ENCODE measurements around the gene IGFBP7. TPM values are rescaled to one million over a fixed set of nuclear protein-coding genes. Genes with fewer than 3 reads are reported as not detected.
"Not testable (repeated sequence)": the region's sequence is repeated elsewhere in the genome, so short reads cannot be mapped to it uniquely, and the experiment has no call there.

Gene IGFBP7
- total and polyA plus RNA-seq, 4 donors: 60.5 to 216 (median 205) TPM

DNA sequence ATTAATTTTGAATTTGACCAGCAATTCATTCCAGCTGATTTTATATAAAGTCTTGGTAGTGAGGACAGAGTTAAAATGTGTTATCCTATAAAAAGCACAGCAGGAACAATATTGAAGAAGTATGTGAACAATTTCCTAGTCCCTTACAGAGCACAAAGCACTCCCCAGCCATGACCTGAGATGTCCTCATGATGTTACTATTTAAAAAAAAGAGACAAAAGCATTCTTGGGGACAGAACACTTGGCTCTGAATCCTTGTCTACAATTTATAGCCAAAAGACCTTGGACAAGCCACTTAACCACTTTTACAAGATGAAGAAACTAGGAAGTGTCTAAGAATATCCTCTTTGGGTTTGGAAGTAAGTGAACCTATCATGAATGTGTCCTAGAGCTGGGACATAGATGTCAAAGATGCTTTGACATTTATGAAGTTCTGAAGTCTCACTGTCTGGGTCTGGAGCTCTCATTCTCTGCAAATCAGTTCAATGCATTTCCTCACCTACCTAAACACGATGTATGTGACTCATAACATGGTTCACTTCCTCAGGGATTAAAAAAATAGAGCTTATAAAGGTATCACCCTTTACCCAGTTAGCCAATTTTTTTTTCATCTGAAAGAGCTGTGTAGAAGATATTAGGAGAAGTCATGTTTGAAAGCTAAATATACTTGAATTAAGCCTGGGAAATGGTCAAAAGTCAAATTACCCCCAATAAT lies 61.4 kb downstream of the IGFBP7 start:
- no peak for TF ChIP-seq EGR1 (IDR thresholded peaks at IDR 0.05; ENCODE audit: low read depth in 2 of 2)
- TF ChIP-seq ATF3 (IDR thresholded peaks at IDR 0.05): no peak
- no peak for TF ChIP-seq FOXA2 (IDR thresholded peaks at IDR 0.05)
- TF ChIP-seq HNF4A (conservative IDR thresholded peaks at IDR 0.05): no peak
- TF ChIP-seq REST (IDR thresholded peaks at IDR 0.05): no peak
- no peak for TF ChIP-seq SP1 (IDR thresholded peaks at IDR 0.05)
- TF ChIP-seq NR2F2 (IDR thresholded peaks at IDR 0.05): no peak
- TF ChIP-seq YY1 (IDR thresholded peaks at IDR 0.05): no peak
- no peaks in the 10 kb centered on the region for H3K4me1 ChIP-seq (ENCODE audit: control insufficient read depth in 4 of 4, insufficient read depth in 4 of 4, low read length in 3 of 4)
- no peaks in the 10 kb centered on the region for H3K27me3 ChIP-seq (ENCODE audit: control insufficient read depth in 4 of 4, insufficient read depth in 4 of 4, low read length in 3 of 4)
- no peak overlapping the region for H3K4me3 ChIP-seq (ENCODE audit: low read depth in 1 of 3, low read length in 3 of 3)
- H3K9me3 ChIP-seq (ENCODE audit: control insufficient read depth in 4 of 4, low read length in 3 of 4): no peaks in the 10 kb centered on the region
- no peak overlapping the region for H3K27ac ChIP-seq (ENCODE audit: low read depth in 1 of 2, low read length in 2 of 2)
- no peak overlapping the region for H3K9ac ChIP-seq (ENCODE audit: low read depth in 1 of 2, low read length in 2 of 2)
- DNase-seq (ENCODE audit: low spot score): no peak
- no peaks in the 10 kb centered on the region for H3K36me3 ChIP-seq (ENCODE audit: control insufficient read depth in 4 of 4, insufficient read depth in 3 of 4, low read depth in 1 of 4, low read length in 3 of 4)
- 30% methylated on average over 1 of the region's 1 CpG for WGBS

DNA sequence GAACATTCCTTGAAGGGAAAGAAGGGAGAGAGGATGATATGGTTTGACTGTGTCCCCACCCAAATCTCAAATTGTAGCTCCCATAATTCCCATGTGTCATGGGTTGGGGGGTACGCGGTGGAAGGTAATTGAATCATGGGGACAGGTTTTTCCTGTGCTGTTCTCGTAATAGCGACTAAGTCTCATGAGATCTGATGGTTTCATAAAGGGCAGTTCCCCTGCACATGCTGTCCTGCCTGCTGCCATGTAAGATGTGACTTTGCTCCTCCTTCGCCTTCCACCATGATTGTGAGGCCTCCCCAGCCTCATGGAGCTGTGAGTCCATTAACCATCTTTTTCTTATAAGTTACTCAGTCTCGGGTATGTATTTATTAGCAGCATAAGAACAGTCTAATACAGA lies 63.1 kb downstream of the IGFBP7 start:
- not testable (repeated sequence) for H3K9me3 ChIP-seq (ENCODE audit: control insufficient read depth in 4 of 4, low read length in 3 of 4); DNase-seq (ENCODE audit: low spot score); H3K27me3 ChIP-seq (ENCODE audit: control insufficient read depth in 4 of 4, insufficient read depth in 4 of 4, low read length in 3 of 4); H3K4me1 ChIP-seq (ENCODE audit: control insufficient read depth in 4 of 4, insufficient read depth in 4 of 4, low read length in 3 of 4); H3K9ac ChIP-seq (ENCODE audit: low read depth in 1 of 2, low read length in 2 of 2); H3K27ac ChIP-seq (ENCODE audit: low read depth in 1 of 2, low read length in 2 of 2); H3K36me3 ChIP-seq (ENCODE audit: control insufficient read depth in 4 of 4, insufficient read depth in 3 of 4, low read depth in 1 of 4, low read length in 3 of 4); H3K4me3 ChIP-seq (ENCODE audit: low read depth in 1 of 3, low read length in 3 of 3)
- WGBS: 93% methylated on average over 6 of the region's 6 CpGs

DNA sequence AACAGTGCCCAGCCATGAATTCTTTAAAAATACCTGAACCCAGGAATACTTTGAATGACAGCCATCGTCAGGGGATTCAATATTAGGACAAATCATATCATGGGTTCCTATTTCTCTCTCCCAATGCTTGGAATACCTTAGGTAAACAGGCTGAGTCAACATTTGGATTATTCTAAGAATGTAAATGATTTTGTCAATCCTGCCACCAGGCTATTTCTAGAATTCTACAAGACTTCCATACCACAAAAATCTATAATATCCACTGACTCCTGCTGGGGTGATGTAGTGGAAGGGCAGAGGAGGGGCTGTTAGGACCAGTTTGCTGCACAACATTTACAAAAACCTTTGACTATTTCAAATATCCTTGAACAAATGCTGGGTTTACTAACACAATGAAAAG lies 65.2 kb downstream of the IGFBP7 start:
- no peaks in the 10 kb centered on the region for H3K27me3 ChIP-seq (ENCODE audit: control insufficient read depth in 4 of 4, insufficient read depth in 4 of 4, low read length in 3 of 4)
- H3K4me1 ChIP-seq (ENCODE audit: control insufficient read depth in 4 of 4, insufficient read depth in 4 of 4, low read length in 3 of 4): no peaks in the 10 kb centered on the region
- H3K36me3 ChIP-seq (ENCODE audit: control insufficient read depth in 4 of 4, insufficient read depth in 3 of 4, low read depth in 1 of 4, low read length in 3 of 4): no peaks in the 10 kb centered on the region
- no peak for TF ChIP-seq JUND (IDR thresholded peaks at IDR 0.05)
- TF ChIP-seq ATF3 (IDR thresholded peaks at IDR 0.05): no peak
- TF ChIP-seq, protein P1, sequence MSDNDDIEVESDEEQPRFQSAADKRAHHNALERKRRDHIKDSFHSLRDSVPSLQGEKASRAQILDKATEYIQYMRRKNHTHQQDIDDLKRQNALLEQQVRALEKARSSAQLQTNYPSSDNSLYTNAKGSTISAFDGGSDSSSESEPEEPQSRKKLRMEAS (IDR thresholded peaks at IDR 0.05): no peak
- TF ChIP-seq CTCF (IDR thresholded peaks at IDR 0.05; ENCODE audit: low read depth, low read length, missing input control): no peak
- TF ChIP-seq HNF4A (conservative IDR thresholded peaks at IDR 0.05): no peak
- no peak for TF ChIP-seq RAD21 (IDR thresholded peaks at IDR 0.05)
- no peak for TF ChIP-seq HNF4G (IDR thresholded peaks at IDR 0.05)
- TF ChIP-seq NR2F2 (IDR thresholded peaks at IDR 0.05): no peak
- H3K4me3 ChIP-seq (ENCODE audit: low read depth in 1 of 3, low read length in 3 of 3): no peak overlapping the region
- WGBS: 87% methylated on average over 1 of the region's 1 CpG
- no peak overlapping the region for H3K9ac ChIP-seq (ENCODE audit: low read depth in 1 of 2, low read length in 2 of 2)
- DNase-seq (ENCODE audit: low spot score): no peak
- H3K27ac ChIP-seq (ENCODE audit: low read depth in 1 of 2, low read length in 2 of 2): peak overlapping the region; percentile 11 to 12
- no peaks in the 10 kb centered on the region for H3K9me3 ChIP-seq (ENCODE audit: control insufficient read depth in 4 of 4, low read length in 3 of 4)

Measured in liver (tissue), 9 donors.